DND-41 (cell line): ENCODE measurements around the gene CASR.
"Not testable (repeated sequence)": the region's sequence is repeated elsewhere in the genome, so short reads cannot be mapped to it uniquely, and the experiment has no call there.

Source experiments
- ATAC-seq: fragments of 200-7000 bp; cut with Tn5 transposase; 3 replicates; pipeline ENCODE4 v1.9.1; 2021; ENCODE audit warnings: low read depth; ENCODE audit not compliant: insufficient read depth
- DNase-seq: peaks from one replicate; pipeline ENCODE4 v3.0.0-alpha.2; 2020
- H2AFZ ChIP-seq: 2 replicates; pipeline ENCODE4 v1.6.0; 2012; ENCODE audit warnings: low read depth, low read length
- H3K27ac ChIP-seq: 2 replicates; pipeline ENCODE4 v1.5.1; 2012; ENCODE audit warnings: low read length, inconsistent platforms
- H3K27me3 ChIP-seq: fragments of 200-600 bp; sonication (generic); 2 replicates; pipeline ENCODE4 v1.6.0; 2012; ENCODE audit warnings: low read length, mild to moderate bottlenecking, inconsistent platforms; ENCODE audit not compliant: insufficient read depth, poor library complexity
- H3K36me3 ChIP-seq: 2 replicates; pipeline ENCODE4 v1.5.1; 2012; ENCODE audit warnings: low read length, inconsistent platforms; ENCODE audit not compliant: insufficient read depth
- H3K4me1 ChIP-seq: 2 replicates; pipeline ENCODE4 v1.5.1; 2012; ENCODE audit warnings: mild to moderate bottlenecking, low read length; ENCODE audit not compliant: insufficient read depth
- H3K4me2 ChIP-seq: 2 replicates; pipeline ENCODE4 v1.6.0; 2012; ENCODE audit warnings: mild to moderate bottlenecking, moderate library complexity, low read length, inconsistent platforms; ENCODE audit not compliant: insufficient read depth
- H3K4me3 ChIP-seq, 2 experiments: fragments of 200-600 bp in 1 of 2; shearing (Covaris generic) in 1 of 2; 2 replicates each; pipeline ENCODE4 v1.5.1; 2012 to 2016; ENCODE audit warnings: inconsistent platforms in 2 of 2, low read length in 2 of 2, mild to moderate bottlenecking in 2 of 2, low read depth in 1 of 2, moderate library complexity in 1 of 2
- H3K79me2 ChIP-seq: 2 replicates; pipeline ENCODE4 v1.6.0; 2012; ENCODE audit warnings: low read length, inconsistent platforms; ENCODE audit not compliant: insufficient read depth
- H3K9ac ChIP-seq: 2 replicates; pipeline ENCODE4 v1.6.0; 2012; ENCODE audit warnings: low read depth, mild to moderate bottlenecking, inconsistent platforms, low read length, moderate library complexity
- H3K9me3 ChIP-seq: 2 replicates; pipeline ENCODE4 v1.5.1; 2012; ENCODE audit warnings: low read length, moderate library complexity, mild to moderate bottlenecking, inconsistent platforms; ENCODE audit not compliant: insufficient read depth, severe bottlenecking
- H4K20me1 ChIP-seq: 2 replicates; pipeline ENCODE4 v1.6.0; 2012; ENCODE audit warnings: low read length; ENCODE audit not compliant: insufficient read depth
- EZH2 ChIP-seq: IDR thresholded peaks from 3 replicates; pipeline ENCODE4 v1.6.1; 2012; ENCODE audit warnings: borderline replicate concordance, low read depth, mild to moderate bottlenecking, moderate library complexity, low read length, inconsistent platforms; ENCODE audit not compliant: severe bottlenecking
- TF ChIP-seq, protein P1 (sequence below): IDR thresholded peaks from 2 replicates; pipeline ENCODE4 v1.5.1; 2012; ENCODE audit warnings: borderline replicate concordance, low read length, moderate library complexity, mild to moderate bottlenecking; ENCODE audit not compliant: poor library complexity, severe bottlenecking; ENCODE audit errors: extremely low read depth

CASR gene

DNA sequence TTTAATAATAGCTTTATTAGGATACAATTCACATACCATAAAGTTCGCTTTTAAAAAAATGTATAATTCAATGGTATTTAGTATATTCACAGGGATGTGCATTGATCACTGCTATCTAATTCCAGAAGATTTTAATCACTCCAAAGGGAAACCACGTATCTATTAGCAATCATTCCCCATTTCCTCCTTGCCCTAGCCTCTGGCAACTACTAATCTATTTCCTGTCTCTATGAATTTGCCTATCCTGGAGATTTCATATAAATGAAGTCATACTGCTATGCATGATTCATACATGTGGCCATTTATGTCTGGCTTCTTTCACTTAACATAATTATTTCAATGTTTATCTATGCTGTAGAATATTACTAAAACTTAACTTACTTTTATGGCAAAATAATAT is 32.0 kb upstream of the CASR start:
- peaks cover 20% of the 10 kb centered on the region for H3K9me3 ChIP-seq
- no peak for TF ChIP-seq EZH2
- TF ChIP-seq, protein P1, sequence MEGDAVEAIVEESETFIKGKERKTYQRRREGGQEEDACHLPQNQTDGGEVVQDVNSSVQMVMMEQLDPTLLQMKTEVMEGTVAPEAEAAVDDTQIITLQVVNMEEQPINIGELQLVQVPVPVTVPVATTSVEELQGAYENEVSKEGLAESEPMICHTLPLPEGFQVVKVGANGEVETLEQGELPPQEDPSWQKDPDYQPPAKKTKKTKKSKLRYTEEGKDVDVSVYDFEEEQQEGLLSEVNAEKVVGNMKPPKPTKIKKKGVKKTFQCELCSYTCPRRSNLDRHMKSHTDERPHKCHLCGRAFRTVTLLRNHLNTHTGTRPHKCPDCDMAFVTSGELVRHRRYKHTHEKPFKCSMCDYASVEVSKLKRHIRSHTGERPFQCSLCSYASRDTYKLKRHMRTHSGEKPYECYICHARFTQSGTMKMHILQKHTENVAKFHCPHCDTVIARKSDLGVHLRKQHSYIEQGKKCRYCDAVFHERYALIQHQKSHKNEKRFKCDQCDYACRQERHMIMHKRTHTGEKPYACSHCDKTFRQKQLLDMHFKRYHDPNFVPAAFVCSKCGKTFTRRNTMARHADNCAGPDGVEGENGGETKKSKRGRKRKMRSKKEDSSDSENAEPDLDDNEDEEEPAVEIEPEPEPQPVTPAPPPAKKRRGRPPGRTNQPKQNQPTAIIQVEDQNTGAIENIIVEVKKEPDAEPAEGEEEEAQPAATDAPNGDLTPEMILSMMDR = no peak
- H3K9ac ChIP-seq = no peak overlapping the region
- no peak for DNase-seq
- H2AFZ ChIP-seq = no peak overlapping the region
- H3K36me3 ChIP-seq = no peaks in the 10 kb centered on the region
- H3K4me2 ChIP-seq = no peak overlapping the region
- H3K27me3 ChIP-seq = no peaks in the 10 kb centered on the region
- no peak for ATAC-seq
- H3K27ac ChIP-seq = no peak overlapping the region
- no peaks in the 10 kb centered on the region for H3K4me1 ChIP-seq
- no peaks in the 10 kb centered on the region for H4K20me1 ChIP-seq
- no peaks in the 10 kb centered on the region for H3K79me2 ChIP-seq
- H3K4me3 ChIP-seq = no peak overlapping the region

DNA sequence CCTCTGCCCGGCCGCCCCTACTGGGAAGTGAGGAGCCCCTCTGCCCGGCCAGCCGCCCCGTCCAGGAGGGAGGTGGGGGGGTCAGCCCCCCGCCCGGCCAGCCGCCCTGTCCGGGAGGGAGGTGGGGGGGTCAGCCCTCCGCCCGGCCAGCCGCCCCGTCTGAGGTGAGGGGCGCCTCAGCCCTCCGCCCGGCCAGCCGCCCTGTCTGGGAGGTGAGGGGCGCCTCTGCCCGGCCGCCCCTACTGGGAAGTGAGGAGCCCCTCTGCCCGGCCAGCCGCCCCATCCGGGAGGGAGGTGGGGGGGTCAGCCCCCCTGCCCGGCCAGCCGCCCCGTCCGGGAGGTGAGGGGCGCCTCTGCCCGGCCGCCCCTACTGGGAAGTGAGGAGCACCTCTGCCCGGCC is 18.5 kb upstream of the CASR start:
- not testable (repeated sequence) for H3K4me3 ChIP-seq, H3K9me3 ChIP-seq, H4K20me1 ChIP-seq, ATAC-seq, H3K4me1 ChIP-seq, H3K27ac ChIP-seq, H3K79me2 ChIP-seq, H3K36me3 ChIP-seq, H3K4me2 ChIP-seq, H3K27me3 ChIP-seq, H2AFZ ChIP-seq, DNase-seq, H3K9ac ChIP-seq

DNA sequence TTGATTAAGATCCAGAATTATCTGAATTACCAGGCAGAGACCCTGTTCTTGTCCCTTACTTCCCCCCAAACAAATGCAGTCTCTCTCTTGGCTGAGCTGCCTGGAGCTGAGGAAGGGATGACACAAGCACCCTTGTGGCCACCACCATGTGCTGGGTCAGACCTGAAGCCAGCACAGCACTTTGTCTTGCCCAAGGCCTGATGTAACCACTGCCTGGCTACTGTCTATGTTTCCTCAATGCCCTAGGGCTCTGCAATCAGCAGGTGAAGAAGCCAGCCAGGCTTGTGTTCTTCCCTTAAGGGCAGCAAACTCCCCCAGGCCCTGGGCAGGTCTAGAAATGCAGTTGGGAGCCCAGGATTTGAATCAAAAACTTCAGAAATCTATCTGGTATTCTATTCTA is 15.8 kb upstream of the CASR start:
- H3K4me3 ChIP-seq = no peak overlapping the region
- ATAC-seq = no peak
- DNase-seq = no peak
- H3K4me1 ChIP-seq = no peaks in the 10 kb centered on the region
- no peaks in the 10 kb centered on the region for H3K79me2 ChIP-seq
- H3K9ac ChIP-seq = no peak overlapping the region
- no peak overlapping the region for H3K4me2 ChIP-seq
- no peak overlapping the region for H2AFZ ChIP-seq
- H3K27ac ChIP-seq = no peak overlapping the region
- no peaks in the 10 kb centered on the region for H3K36me3 ChIP-seq
- no peaks in the 10 kb centered on the region for H3K27me3 ChIP-seq
- H4K20me1 ChIP-seq = no peaks in the 10 kb centered on the region
- no peaks in the 10 kb centered on the region for H3K9me3 ChIP-seq
- no peak for TF ChIP-seq EZH2
- TF ChIP-seq, protein P1 = no peak

DNA sequence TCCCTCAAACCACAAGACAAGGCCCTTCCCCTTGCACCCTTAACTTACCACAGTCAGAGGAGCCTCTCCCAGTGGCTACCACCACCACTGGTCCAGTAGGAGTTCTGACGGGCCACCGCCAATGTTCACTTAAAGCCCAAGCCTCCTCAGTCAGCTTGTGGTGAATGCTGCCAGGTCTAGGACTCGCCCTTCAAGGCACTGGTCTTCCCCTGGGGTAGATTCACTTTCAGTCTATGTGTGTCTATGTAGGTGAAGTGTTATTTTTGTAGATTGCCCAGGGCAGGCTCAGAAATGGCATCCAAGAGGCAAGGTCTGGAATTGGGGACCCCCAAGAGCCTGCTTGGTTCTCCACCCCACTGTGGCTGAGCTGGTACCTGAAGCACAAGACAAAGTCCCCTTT is 15.4 kb upstream of the CASR start:
- no peaks in the 10 kb centered on the region for H3K27me3 ChIP-seq
- H3K9ac ChIP-seq = no peak overlapping the region
- H4K20me1 ChIP-seq = no peaks in the 10 kb centered on the region
- no peaks in the 10 kb centered on the region for H3K36me3 ChIP-seq
- ATAC-seq (no peak), DNase-seq (no peak)
- H3K79me2 ChIP-seq = no peaks in the 10 kb centered on the region
- no peaks in the 10 kb centered on the region for H3K9me3 ChIP-seq
- no peak overlapping the region for H3K27ac ChIP-seq
- no peak overlapping the region for H3K4me2 ChIP-seq
- H2AFZ ChIP-seq = no peak overlapping the region
- H3K4me1 ChIP-seq = no peaks in the 10 kb centered on the region
- H3K4me3 ChIP-seq = no peak overlapping the region
- TF ChIP-seq, protein P1 = no peak
- no peak for TF ChIP-seq EZH2
